Activated naive CD4-positive, alpha-beta T cell treated with anti-CD3 and anti-CD28 coated beads, Interleukin-2, amount 50 U/mL, for 24 hours (primary cell): ENCODE data around the gene SCN4B.

Experiments
- H3K27ac Mint-ChIP-seq: one replicate; pipeline ENCODE4 v1.8.0; 2021; ENCODE audit warnings: mild to moderate bottlenecking, mixed read lengths
- H3K27me3 Mint-ChIP-seq: one replicate; pipeline ENCODE4 v1.8.0; 2021; ENCODE audit warnings: mixed read lengths
- H3K36me3 Mint-ChIP-seq: one replicate; pipeline ENCODE4 v1.8.0; 2021; ENCODE audit warnings: mixed read lengths
- H3K4me1 Mint-ChIP-seq: one replicate; pipeline ENCODE4 v1.8.0; 2021; ENCODE audit warnings: mixed read lengths
- H3K4me3 Mint-ChIP-seq: one replicate; pipeline ENCODE4 v1.8.0; 2021; ENCODE audit warnings: mild to moderate bottlenecking, mixed read lengths
- H3K9me3 Mint-ChIP-seq: one replicate; pipeline ENCODE4 v1.8.0; 2021; ENCODE audit warnings: mixed read lengths

SCN4B gene

GRCh38 chr11:118166641-118167040 lies 14.0 kb upstream of the SCN4B start:
- no peaks in the 10 kb centered on the region for H3K9me3 Mint-ChIP-seq
- H3K4me1 Mint-ChIP-seq: peaks cover under 1% of the 10 kb centered on the region
- no peaks in the 10 kb centered on the region for H3K36me3 Mint-ChIP-seq
- H3K27me3 Mint-ChIP-seq: no peaks in the 10 kb centered on the region
- H3K27ac Mint-ChIP-seq: no peak overlapping the region
- H3K4me3 Mint-ChIP-seq: no peak overlapping the region

- Mint-ChIP-seq H3K27me3 (no peaks in the 10 kb centered on the region), H3K4me1 (no peaks in the 10 kb centered on the region), H3K36me3 (no peaks in the 10 kb centered on the region), H3K4me3 (no peak overlapping the region), H3K27ac (no peak overlapping the region), H3K9me3 (no peaks in the 10 kb centered on the region)
Observed at GRCh38 chr11:118164885-118165284, 12.3 kb upstream of the SCN4B start.

GRCh38 chr11:118163494-118163893 lies 10.9 kb upstream of the SCN4B start:
- H3K4me3 Mint-ChIP-seq: no peak overlapping the region
- H3K27me3 Mint-ChIP-seq: peaks cover 2% of the 10 kb centered on the region
- no peak overlapping the region for H3K27ac Mint-ChIP-seq

GRCh38 chr11:118162846-118163245 lies 10.2 kb upstream of the SCN4B start:
- Mint-ChIP-seq H3K4me3 (no peak overlapping the region), H3K27ac (no peak overlapping the region), H3K4me1 (no peaks in the 10 kb centered on the region), H3K36me3 (no peaks in the 10 kb centered on the region), H3K27me3 (peaks cover 3% of the 10 kb centered on the region), H3K9me3 (no peaks in the 10 kb centered on the region)

More at GRCh38 chr11:118163494-118163893, 10.9 kb upstream of the SCN4B start:
- Mint-ChIP-seq H3K4me1 (no peaks in the 10 kb centered on the region), H3K9me3 (no peaks in the 10 kb centered on the region), H3K36me3 (no peaks in the 10 kb centered on the region)

GRCh38 chr11:118161786-118162185 lies 9.2 kb upstream of the SCN4B start:
- no peaks in the 10 kb centered on the region for H3K36me3 Mint-ChIP-seq
- H3K4me3 Mint-ChIP-seq: no peak overlapping the region
- H3K27me3 Mint-ChIP-seq: peaks cover 7% of the 10 kb centered on the region
- H3K27ac Mint-ChIP-seq: no peak overlapping the region
- peaks cover 3% of the 10 kb centered on the region for H3K4me1 Mint-ChIP-seq
- H3K9me3 Mint-ChIP-seq: no peaks in the 10 kb centered on the region

GRCh38 chr11:118157186-118157895 lies 4.7 kb upstream of the SCN4B start:
- H3K27ac Mint-ChIP-seq: no peak overlapping the region
- H3K27me3 Mint-ChIP-seq: peaks cover 33% of the 10 kb centered on the region
- peaks cover 11% of the 10 kb centered on the region for H3K4me1 Mint-ChIP-seq
- H3K4me3 Mint-ChIP-seq: no peak overlapping the region
- no peaks in the 10 kb centered on the region for H3K9me3 Mint-ChIP-seq
- H3K36me3 Mint-ChIP-seq: no peaks in the 10 kb centered on the region

GRCh38 chr11:118156531-118157185 lies 4.0 kb upstream of the SCN4B start:
- Mint-ChIP-seq H3K27ac (no peak overlapping the region), H3K27me3 (peaks cover 33% of the 10 kb centered on the region), H3K4me3 (no peak overlapping the region), H3K36me3 (no peaks in the 10 kb centered on the region), H3K9me3 (no peaks in the 10 kb centered on the region), H3K4me1 (peaks cover 11% of the 10 kb centered on the region)

- Mint-ChIP-seq H3K27ac (no peak overlapping the region), H3K27me3 (peaks cover 37% of the 10 kb centered on the region), H3K36me3 (no peaks in the 10 kb centered on the region)
Observed at GRCh38 chr11:118155776-118156530, 3.3 kb upstream of the SCN4B start.

GRCh38 chr11:118154641-118155040 lies 2.0 kb upstream of the SCN4B start:
- Mint-ChIP-seq H3K27me3 (peaks cover 37% of the 10 kb centered on the region), H3K4me3 (no peak overlapping the region), H3K9me3 (no peaks in the 10 kb centered on the region), H3K27ac (no peak overlapping the region), H3K4me1 (peaks cover 11% of the 10 kb centered on the region), H3K36me3 (no peaks in the 10 kb centered on the region)

More at GRCh38 chr11:118155776-118156530, 3.3 kb upstream of the SCN4B start:
- Mint-ChIP-seq H3K9me3 (no peaks in the 10 kb centered on the region), H3K4me3 (no peak overlapping the region), H3K4me1 (peaks cover 11% of the 10 kb centered on the region)

- Mint-ChIP-seq H3K4me1 (peaks cover 11% of the 10 kb centered on the region), H3K9me3 (no peaks in the 10 kb centered on the region), H3K27me3 (peaks cover 37% of the 10 kb centered on the region), H3K27ac (no peak overlapping the region), H3K4me3 (peak overlapping the region; percentile 68), H3K36me3 (no peaks in the 10 kb centered on the region)
Observed at GRCh38 chr11:118153976-118154375, 1.4 kb upstream of the SCN4B start.

GRCh38 chr11:118153516-118153915 lies 893 bp upstream of the SCN4B start:
- no peaks in the 10 kb centered on the region for H3K36me3 Mint-ChIP-seq
- H3K27ac Mint-ChIP-seq: no peak overlapping the region
- no peaks in the 10 kb centered on the region for H3K9me3 Mint-ChIP-seq
- H3K4me1 Mint-ChIP-seq: peaks cover 11% of the 10 kb centered on the region
- peaks cover 35% of the 10 kb centered on the region for H3K27me3 Mint-ChIP-seq
- H3K4me3 Mint-ChIP-seq: peak overlapping the region; percentile 68

- Mint-ChIP-seq H3K4me1 (peaks cover 11% of the 10 kb centered on the region), H3K27me3 (peaks cover 34% of the 10 kb centered on the region), H3K4me3 (peak overlapping the region; percentile 39), H3K27ac (no peak overlapping the region), H3K36me3 (no peaks in the 10 kb centered on the region), H3K9me3 (no peaks in the 10 kb centered on the region)
Observed at GRCh38 chr11:118152020-118152551, 537 bp downstream of the SCN4B start.

- Mint-ChIP-seq H3K27me3 (peaks cover 30% of the 10 kb centered on the region), H3K27ac (no peak overlapping the region), H3K4me1 (peaks cover 7% of the 10 kb centered on the region), H3K9me3 (no peaks in the 10 kb centered on the region), H3K36me3 (no peaks in the 10 kb centered on the region), H3K4me3 (no peak overlapping the region)
Observed at GRCh38 chr11:118151431-118151830, 1.2 kb downstream of the SCN4B start.

- Mint-ChIP-seq H3K9me3 (no peaks in the 10 kb centered on the region), H3K36me3 (no peaks in the 10 kb centered on the region), H3K4me3 (no peak overlapping the region), H3K4me1 (peaks cover 9% of the 10 kb centered on the region), H3K27me3 (peaks cover 22% of the 10 kb centered on the region), H3K27ac (no peak overlapping the region)
Observed at GRCh38 chr11:118149493-118149892, 3.1 kb downstream of the SCN4B start.

- Mint-ChIP-seq H3K9me3 (no peaks in the 10 kb centered on the region), H3K27me3 (peaks cover 21% of the 10 kb centered on the region), H3K27ac (peak overlapping the region; percentile 41), H3K36me3 (no peaks in the 10 kb centered on the region), H3K4me3 (no peak overlapping the region), H3K4me1 (peaks cover 8% of the 10 kb centered on the region)
Observed at GRCh38 chr11:118148856-118149255, 3.8 kb downstream of the SCN4B start.

- H3K27ac Mint-ChIP-seq: no peak overlapping the region
- peaks cover 20% of the 10 kb centered on the region for H3K27me3 Mint-ChIP-seq
- no peaks in the 10 kb centered on the region for H3K9me3 Mint-ChIP-seq
- H3K4me3 Mint-ChIP-seq: no peak overlapping the region
- H3K36me3 Mint-ChIP-seq: no peaks in the 10 kb centered on the region
- H3K4me1 Mint-ChIP-seq: peaks cover 4% of the 10 kb centered on the region
Observed at GRCh38 chr11:118148240-118148639, 4.4 kb downstream of the SCN4B start.
